Parathyroid adenoma (tissue), 2 donors: ENCODE measurements around the gene CSF1R.

ENCODE experiments used
- H2AFZ ChIP-seq: fragments of 300-600 bp; sonication (generic); one replicate; pipeline ENCODE4 v1.7.0; 2017; ENCODE audit warnings: antibody characterized with exemption, mild to moderate bottlenecking
- H3K27ac ChIP-seq: fragments of 300-600 bp; sonication (generic); one replicate; pipeline ENCODE4 v1.7.0; 2017
- H3K27me3 ChIP-seq: fragments of 300-600 bp; sonication (generic); one replicate; pipeline ENCODE4 v1.7.0; 2017; ENCODE audit warnings: low read length; ENCODE audit not compliant: control insufficient read depth, insufficient read depth
- H3K36me3 ChIP-seq: fragments of 300-600 bp; sonication (generic); one replicate; pipeline ENCODE4 v1.7.0; 2017; ENCODE audit warnings: low read length; ENCODE audit not compliant: control insufficient read depth, insufficient read depth
- H3K4me1 ChIP-seq: fragments of 300-600 bp; sonication (generic); one replicate; pipeline ENCODE4 v1.7.0; 2017; ENCODE audit warnings: control low read depth
- H3K4me2 ChIP-seq: fragments of 300-600 bp; sonication (generic); one replicate; pipeline ENCODE4 v1.7.0; 2017; ENCODE audit warnings: low read length
- H3K4me3 ChIP-seq: fragments of 300-600 bp; sonication (generic); one replicate; pipeline ENCODE4 v1.7.0; 2017; ENCODE audit warnings: low read depth, low read length
- H3K79me2 ChIP-seq: fragments of 300-600 bp; sonication (generic); one replicate; pipeline ENCODE4 v1.7.0; 2017; ENCODE audit warnings: control low read depth
- H3K9ac ChIP-seq: fragments of 300-600 bp; sonication (generic); one replicate; pipeline ENCODE4 v1.7.0; 2017; ENCODE audit warnings: mild to moderate bottlenecking
- H3K9me3 ChIP-seq: fragments of 300-600 bp; sonication (generic); one replicate; pipeline ENCODE4 v1.7.0; 2017; ENCODE audit warnings: low read length; ENCODE audit not compliant: control insufficient read depth
- TF ChIP-seq, protein P1 (sequence below): fragments of 300-600 bp; sonication (generic); IDR thresholded peaks from one replicate; pipeline ENCODE4 v1.7.0; 2017; ENCODE audit warnings: antibody characterized with exemption, mild to moderate bottlenecking
- donor health status: primary hyperparathyroidism.

CSF1R gene

DNA sequence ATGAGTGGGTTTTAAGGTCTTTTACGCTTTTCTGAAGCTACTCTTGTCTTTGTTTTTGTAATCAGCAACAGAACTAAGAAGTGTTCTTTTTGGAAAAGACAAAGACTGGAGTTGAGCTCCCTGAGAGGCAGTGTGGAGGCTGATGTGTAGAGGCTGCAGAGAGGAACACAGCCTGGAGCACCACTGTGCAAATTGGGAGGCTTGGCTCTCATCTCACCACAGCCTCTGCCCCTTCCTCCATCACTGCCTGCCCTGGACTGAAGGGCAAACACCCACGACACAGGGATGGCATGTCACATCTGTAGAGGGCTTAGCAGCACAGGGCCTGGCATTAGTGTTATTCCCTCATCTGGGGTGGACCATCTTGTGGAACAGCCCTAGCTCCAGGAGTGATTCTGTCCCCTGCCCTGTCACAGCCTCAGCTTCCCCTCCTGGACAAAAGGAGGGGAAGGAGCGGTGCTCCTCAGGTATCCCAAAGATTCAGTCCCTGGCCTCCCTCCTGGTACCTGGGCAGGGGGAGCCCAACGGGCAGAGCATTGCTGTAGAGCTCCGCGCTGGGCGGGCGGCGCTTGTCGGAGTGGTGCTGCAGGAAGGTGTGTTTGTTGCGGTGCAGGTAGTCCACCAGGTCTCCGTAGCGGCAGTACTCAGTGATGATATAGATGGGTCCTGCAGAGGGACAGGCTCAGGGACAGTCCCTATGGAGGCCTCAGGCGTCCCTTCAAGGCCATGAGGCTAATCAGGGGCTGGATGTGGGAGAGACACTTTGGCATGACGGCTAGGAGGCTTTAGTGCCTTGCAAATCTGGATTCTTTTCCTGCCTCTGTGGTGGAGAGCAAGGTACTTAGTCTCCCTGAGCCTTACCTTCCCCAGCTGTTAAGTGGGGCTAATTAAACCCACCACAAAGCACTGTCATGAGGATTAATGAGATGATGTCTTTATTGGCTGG is 36.5 kb upstream of the CSF1R start:
- H3K36me3 ChIP-seq, result no peaks in the 10 kb centered on the region
- TF ChIP-seq, protein P1, sequence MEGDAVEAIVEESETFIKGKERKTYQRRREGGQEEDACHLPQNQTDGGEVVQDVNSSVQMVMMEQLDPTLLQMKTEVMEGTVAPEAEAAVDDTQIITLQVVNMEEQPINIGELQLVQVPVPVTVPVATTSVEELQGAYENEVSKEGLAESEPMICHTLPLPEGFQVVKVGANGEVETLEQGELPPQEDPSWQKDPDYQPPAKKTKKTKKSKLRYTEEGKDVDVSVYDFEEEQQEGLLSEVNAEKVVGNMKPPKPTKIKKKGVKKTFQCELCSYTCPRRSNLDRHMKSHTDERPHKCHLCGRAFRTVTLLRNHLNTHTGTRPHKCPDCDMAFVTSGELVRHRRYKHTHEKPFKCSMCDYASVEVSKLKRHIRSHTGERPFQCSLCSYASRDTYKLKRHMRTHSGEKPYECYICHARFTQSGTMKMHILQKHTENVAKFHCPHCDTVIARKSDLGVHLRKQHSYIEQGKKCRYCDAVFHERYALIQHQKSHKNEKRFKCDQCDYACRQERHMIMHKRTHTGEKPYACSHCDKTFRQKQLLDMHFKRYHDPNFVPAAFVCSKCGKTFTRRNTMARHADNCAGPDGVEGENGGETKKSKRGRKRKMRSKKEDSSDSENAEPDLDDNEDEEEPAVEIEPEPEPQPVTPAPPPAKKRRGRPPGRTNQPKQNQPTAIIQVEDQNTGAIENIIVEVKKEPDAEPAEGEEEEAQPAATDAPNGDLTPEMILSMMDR, result no peak
- no peak overlapping the region for H3K27ac ChIP-seq

DNA sequence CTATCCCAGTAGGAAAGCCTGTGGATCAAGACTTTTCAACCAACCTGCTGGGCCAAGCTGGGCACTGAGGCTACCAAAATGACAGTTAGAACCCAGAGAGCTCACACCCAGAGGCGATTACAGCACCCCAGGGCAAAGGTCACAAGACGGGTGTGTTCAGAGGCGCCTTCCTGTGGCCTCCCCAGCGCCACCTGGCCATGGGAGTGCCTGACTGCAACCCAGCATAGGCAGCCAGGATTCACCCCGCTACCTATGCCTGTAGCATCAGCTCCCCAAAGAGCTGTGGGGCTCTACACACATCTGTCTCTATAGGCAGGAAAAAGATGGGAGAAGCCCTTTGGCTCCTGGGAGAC is 35.8 kb upstream of the CSF1R start:
- Histone ChIP-seq H3K4me1 (no peaks in the 10 kb centered on the region), H3K27me3 (no peaks in the 10 kb centered on the region), H3K4me3 (no peak overlapping the region), H3K27ac (no peak overlapping the region), H3K79me2 (no peaks in the 10 kb centered on the region), H3K9me3 (no peaks in the 10 kb centered on the region), H3K4me2 (no peak overlapping the region), H2AFZ (no peak overlapping the region), H3K9ac (no peak overlapping the region), H3K36me3 (no peaks in the 10 kb centered on the region)
- TF ChIP-seq, protein P1, result no peak

More for the DNA sequence above, 36.5 kb upstream of the CSF1R start:
- H3K9ac ChIP-seq, result no peak overlapping the region
- no peak overlapping the region for H3K4me2 ChIP-seq
- H3K9me3 ChIP-seq, result no peaks in the 10 kb centered on the region
- H3K4me3 ChIP-seq, result no peak overlapping the region
- H3K27me3 ChIP-seq, result no peaks in the 10 kb centered on the region
- no peaks in the 10 kb centered on the region for H3K79me2 ChIP-seq
- H3K4me1 ChIP-seq, result no peaks in the 10 kb centered on the region
- H2AFZ ChIP-seq, result no peak overlapping the region

DNA sequence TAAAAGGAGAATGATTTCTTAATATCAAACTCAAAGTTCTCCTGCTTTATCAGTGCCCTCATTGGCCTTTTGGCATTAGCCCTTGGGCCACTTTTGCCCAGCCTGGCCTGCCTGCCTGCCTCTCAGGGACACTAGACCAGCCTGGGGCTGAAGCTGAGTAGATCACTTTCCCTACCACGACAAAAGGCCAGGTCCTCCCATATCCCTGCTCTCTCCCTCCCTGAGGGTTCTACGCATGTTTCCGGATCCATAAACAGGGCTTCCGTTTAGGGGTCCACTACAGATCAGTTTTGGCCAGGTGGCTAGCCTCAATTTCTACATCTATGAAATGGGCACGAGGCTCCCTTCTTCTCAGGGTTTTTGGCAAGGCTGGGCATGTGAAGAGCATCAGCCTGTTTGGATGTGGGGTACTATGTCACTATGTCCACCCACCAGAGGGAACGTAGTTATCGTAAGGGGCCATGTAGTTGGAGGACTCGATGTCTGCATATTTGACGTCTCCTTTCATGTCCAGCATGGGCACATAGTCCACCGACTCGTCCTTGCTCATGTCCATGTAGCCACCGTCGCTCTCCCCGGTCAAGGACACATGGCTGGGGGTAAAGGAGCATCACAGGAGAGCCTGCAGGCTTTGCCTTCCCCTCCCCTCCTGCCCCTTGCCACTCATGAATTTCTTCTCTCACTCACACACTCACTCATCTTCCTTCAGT is 35.2 kb upstream of the CSF1R start:
- Histone ChIP-seq H3K4me2 (no peak overlapping the region), H3K9me3 (no peaks in the 10 kb centered on the region), H3K9ac (no peak overlapping the region), H3K4me3 (no peak overlapping the region), H2AFZ (no peak overlapping the region), H3K36me3 (no peaks in the 10 kb centered on the region), H3K27me3 (no peaks in the 10 kb centered on the region), H3K4me1 (no peaks in the 10 kb centered on the region), H3K27ac (no peak overlapping the region), H3K79me2 (no peaks in the 10 kb centered on the region)
- TF ChIP-seq, protein P1, result no peak

- H3K36me3 ChIP-seq, result no peaks in the 10 kb centered on the region
Measured at GRCh38 chr5:150120617-150121447, 34.5 kb upstream of the CSF1R start.

More at GRCh38 chr5:150120617-150121447, 34.5 kb upstream of the CSF1R start:
- Histone ChIP-seq H2AFZ (no peak overlapping the region), H3K9ac (no peak overlapping the region), H3K27me3 (no peaks in the 10 kb centered on the region), H3K4me3 (no peak overlapping the region), H3K79me2 (no peaks in the 10 kb centered on the region), H3K27ac (no peak overlapping the region), H3K9me3 (no peaks in the 10 kb centered on the region), H3K4me2 (no peak overlapping the region), H3K4me1 (no peaks in the 10 kb centered on the region)
- TF ChIP-seq, protein P1, result no peak
